Measurements from ENCODE around the gene OR9A4.

GRCh38 chr7:141877365-141877764 is 38.8 kb upstream of the OR9A4 start:
- no peak for TF ChIP-seq CTCF (IDR thresholded peaks at IDR 0.05 in 4 of 5, conservative IDR thresholded peaks at IDR 0.05 in 1 of 5)
- no peak for TF ChIP-seq POLR2A (IDR thresholded peaks at IDR 0.05)

All from gastrocnemius medialis (tissue), 4 donors.